Ishikawa (cell line): Measurements from ENCODE around the gene GMDS.

Experiments
- CEBPB ChIP-seq: IDR thresholded peaks from 2 replicates; pipeline ENCODE4 v1.6.1; 2012
- CREB1 ChIP-seq: IDR thresholded peaks from 2 replicates; pipeline ENCODE4 v1.6.1; 2012; ENCODE audit warnings: low read depth
- EGR1 ChIP-seq: IDR thresholded peaks from 2 replicates; pipeline ENCODE4 v1.6.1; 2012
- EP300 ChIP-seq: IDR thresholded peaks from 2 replicates; pipeline ENCODE4 v1.6.1; 2012; ENCODE audit warnings: borderline replicate concordance
- FOXM1 ChIP-seq: IDR thresholded peaks from 2 replicates; pipeline ENCODE4 v1.6.1; 2012; ENCODE audit warnings: low read depth, borderline replicate concordance
- MAX ChIP-seq: IDR thresholded peaks from 2 replicates; pipeline ENCODE4 v1.6.1; 2012
- NFIC ChIP-seq: IDR thresholded peaks from 2 replicates; pipeline ENCODE4 v1.6.1; 2012
- RAD21 ChIP-seq: IDR thresholded peaks from 2 replicates; pipeline ENCODE4 v1.6.1; 2012; ENCODE audit warnings: low read depth
- REST ChIP-seq: IDR thresholded peaks from 2 replicates; pipeline ENCODE4 v1.6.1; 2012; ENCODE audit warnings: low read depth, mild to moderate bottlenecking
- TAF1 ChIP-seq: IDR thresholded peaks from 2 replicates; pipeline ENCODE4 v1.6.1; 2012; ENCODE audit warnings: low read depth, mild to moderate bottlenecking
- TCF12 ChIP-seq: IDR thresholded peaks from 2 replicates; pipeline ENCODE4 v1.6.1; 2012; ENCODE audit warnings: low read depth
- TEAD4 ChIP-seq: IDR thresholded peaks from 2 replicates; pipeline ENCODE4 v1.6.1; 2012
- USF1 ChIP-seq: IDR thresholded peaks from 2 replicates; pipeline ENCODE4 v1.6.1; 2012
- YY1 ChIP-seq: IDR thresholded peaks from 2 replicates; pipeline ENCODE4 v1.6.1; 2012; ENCODE audit warnings: low read depth
- ZBTB7A ChIP-seq: IDR thresholded peaks from 2 replicates; pipeline ENCODE4 v1.6.1; 2012; ENCODE audit warnings: low read depth

Gene GMDS

GRCh38 chr6:1701668-1702353 is 543.6 kb downstream of the GMDS start:
- no peak for TF ChIP-seq EGR1
- no peak for TF ChIP-seq USF1
- TF ChIP-seq MAX = no peak
- TF ChIP-seq FOXM1 = no peak
- no peak for TF ChIP-seq RAD21
- no peak for TF ChIP-seq ZBTB7A
- TF ChIP-seq EP300 = no peak
- no peak for TF ChIP-seq TAF1
- no peak for TF ChIP-seq REST
- TF ChIP-seq NFIC = no peak
- TF ChIP-seq CREB1 = no peak

GRCh38 chr6:1700278-1700967 is 545.0 kb downstream of the GMDS start:
- TF ChIP-seq EP300 = no peak
- TF ChIP-seq YY1 = no peak
- TF ChIP-seq USF1 = no peak
- TF ChIP-seq CREB1 = no peak
- TF ChIP-seq TAF1 = no peak
- TF ChIP-seq EGR1 = no peak
- TF ChIP-seq MAX = no peak
- no peak for TF ChIP-seq TCF12
- no peak for TF ChIP-seq ZBTB7A
- TF ChIP-seq TEAD4 = no peak
- no peak for TF ChIP-seq REST
- no peak for TF ChIP-seq CEBPB
- TF ChIP-seq RAD21 = no peak
- TF ChIP-seq NFIC = no peak
- TF ChIP-seq FOXM1 = no peak

- TF ChIP-seq EGR1 (no peak), RAD21 (peak; percentile 27; the same call in 1 of the 2 replicates)
Measured at GRCh38 chr6:1698527-1698926, 546.9 kb downstream of the GMDS start.

GRCh38 chr6:1697688-1698351 is 547.6 kb downstream of the GMDS start:
- no peak for TF ChIP-seq ZBTB7A
- no peak for TF ChIP-seq RAD21
- no peak for TF ChIP-seq CREB1
- TF ChIP-seq MAX = no peak
- TF ChIP-seq REST = no peak
